ENCODE measurements around the gene SRGAP2C.
"Not testable (repeated sequence)": the region's sequence is repeated elsewhere in the genome, so short reads cannot be mapped to it uniquely, and the experiment has no call there.

Gene SRGAP2C

DNA sequence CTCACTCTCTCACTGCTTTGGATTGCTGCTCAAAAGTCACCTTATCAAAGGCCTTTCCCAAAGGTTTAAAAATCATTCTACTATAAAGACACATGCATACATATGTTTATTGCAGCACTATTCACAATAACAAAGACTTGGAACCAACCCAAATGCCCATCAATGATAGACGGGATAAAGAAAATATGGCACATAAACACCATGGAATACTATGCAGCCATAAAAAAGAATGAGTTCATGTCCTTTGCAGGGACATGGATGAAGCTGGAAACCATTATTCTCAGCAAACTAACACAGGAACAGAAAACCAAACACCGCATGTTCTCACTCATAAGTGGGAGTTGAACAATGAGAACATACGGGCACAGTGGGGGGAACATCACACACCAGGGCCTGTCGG lies 45.9 kb downstream of the SRGAP2C start:
- DNase-seq = not testable (repeated sequence)

DNA sequence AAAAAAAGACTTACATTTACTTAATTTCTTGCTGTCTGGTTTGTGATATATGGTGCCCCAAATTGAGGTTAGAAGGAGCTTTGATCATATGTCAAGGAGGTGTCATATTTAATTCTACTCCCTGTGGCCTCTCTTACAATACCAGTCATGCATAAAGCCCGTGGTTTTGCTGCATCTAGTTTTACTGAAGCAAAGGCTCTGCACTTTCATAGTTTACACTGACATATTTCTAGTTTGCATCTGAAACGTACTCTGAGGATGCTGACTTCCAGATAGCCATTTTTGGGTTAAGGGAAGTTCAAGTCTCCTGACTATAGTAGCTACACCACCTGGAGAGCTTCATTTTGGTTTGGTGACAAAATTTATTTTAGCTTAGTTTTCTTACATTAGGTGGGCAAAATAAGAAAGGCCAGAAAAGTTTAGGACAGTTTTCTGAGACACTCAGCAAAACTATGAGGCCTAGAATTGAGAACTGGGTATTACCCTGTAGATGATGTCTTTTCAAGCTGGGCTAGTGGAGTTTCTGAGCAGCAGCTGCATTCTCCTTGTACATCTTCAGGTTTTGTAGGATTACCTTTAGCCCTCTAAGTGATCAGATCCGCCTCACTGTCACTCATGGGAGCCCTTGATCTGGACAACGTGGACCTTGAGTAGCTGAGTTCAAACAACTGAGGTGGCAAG lies 47.8 kb downstream of the SRGAP2C start:
- not testable (repeated sequence) for DNase-seq

GRCh38 chr1:121234090-121234759 lies 49.5 kb downstream of the SRGAP2C start:
- not testable (repeated sequence) for DNase-seq

GRCh38 chr1:121238384-121238783 lies 53.6 kb downstream of the SRGAP2C start:
- not testable (repeated sequence) for DNase-seq

GRCh38 chr1:121243913-121244312 lies 59.1 kb downstream of the SRGAP2C start:
- not testable (repeated sequence) for DNase-seq

DNA sequence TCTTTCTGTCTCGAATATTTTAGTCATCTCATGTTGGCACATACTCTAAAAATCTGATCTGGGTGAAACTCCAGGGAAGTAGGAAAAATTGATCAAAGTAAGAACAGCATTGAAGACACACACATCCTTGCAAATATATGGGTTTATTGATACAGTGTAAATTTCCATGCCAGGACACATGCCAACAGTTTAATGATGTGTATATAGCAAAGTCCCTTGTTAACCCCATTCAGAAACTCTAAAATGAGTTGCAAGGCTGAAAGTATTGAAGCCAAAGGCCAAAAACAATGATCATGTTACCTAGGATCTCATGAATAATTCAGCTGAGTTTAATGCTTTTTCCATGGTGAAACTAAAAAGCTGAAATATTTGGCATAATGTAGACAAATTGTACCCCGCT lies 61.6 kb downstream of the SRGAP2C start:
- DNase-seq = not testable (repeated sequence)

DNA sequence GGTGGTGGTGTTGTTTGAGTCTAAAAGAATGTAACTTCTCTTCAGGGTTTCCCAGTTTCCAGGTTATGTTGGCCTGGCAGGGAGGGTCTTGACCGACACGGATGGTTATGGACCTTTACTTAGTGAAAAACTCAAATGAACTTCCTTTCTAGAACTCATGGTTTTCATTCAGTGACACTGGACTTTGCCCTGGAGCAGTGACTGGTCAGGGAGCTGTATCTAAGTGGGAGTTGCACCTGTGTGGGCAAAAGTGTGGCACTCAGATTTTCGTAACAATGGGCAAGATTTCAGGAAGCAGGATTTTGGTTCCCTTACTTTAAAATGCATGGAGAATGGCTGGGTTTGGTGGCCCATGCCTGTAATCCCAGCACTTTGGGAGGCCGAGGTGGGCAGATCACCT lies 67.9 kb downstream of the SRGAP2C start:
- not testable (repeated sequence) for DNase-seq

DNA sequence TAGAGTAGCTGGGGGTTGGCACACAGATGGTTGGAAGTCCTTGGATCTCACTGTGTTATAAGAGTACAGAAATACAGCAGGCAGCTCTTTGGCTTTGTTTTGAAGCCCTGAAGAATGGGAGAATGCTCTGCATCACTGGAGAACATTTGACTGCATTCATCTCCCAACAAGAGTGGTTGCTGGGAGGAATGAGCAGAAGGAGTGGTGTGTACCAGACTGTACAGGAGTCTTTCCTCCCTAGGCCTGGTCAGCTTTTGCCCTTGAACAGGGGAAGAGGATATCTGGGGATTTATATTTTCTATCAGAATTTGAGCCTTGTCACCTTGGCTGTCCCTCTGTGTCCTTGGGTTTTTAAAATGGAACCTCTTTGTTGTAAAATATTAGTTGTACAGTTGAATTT lies 69.8 kb downstream of the SRGAP2C start:
- not testable (repeated sequence) for DNase-seq

GRCh38 chr1:121257632-121258031 lies 72.9 kb downstream of the SRGAP2C start:
- DNase-seq = not testable (repeated sequence)

DNA sequence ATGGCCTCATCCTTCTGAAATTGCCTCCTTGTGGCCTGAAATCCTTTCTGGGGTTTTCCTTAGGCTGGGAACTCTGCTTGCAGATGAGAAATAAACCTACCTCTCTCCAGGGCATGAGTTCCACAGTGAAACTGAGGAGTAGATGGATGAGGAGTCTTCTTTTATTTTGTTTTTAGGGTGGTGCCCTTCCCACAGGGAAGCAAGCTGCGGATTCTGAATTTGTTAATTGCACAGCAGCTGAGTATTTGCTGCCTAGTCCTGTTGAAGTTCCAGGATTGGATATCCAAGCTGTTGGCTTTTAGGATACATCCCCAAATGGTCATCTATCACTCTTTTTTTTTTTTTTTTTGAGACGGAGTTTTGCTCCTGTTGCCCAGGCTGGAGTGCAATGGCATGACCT lies 73.4 kb downstream of the SRGAP2C start:
- DNase-seq = not testable (repeated sequence)

DNA sequence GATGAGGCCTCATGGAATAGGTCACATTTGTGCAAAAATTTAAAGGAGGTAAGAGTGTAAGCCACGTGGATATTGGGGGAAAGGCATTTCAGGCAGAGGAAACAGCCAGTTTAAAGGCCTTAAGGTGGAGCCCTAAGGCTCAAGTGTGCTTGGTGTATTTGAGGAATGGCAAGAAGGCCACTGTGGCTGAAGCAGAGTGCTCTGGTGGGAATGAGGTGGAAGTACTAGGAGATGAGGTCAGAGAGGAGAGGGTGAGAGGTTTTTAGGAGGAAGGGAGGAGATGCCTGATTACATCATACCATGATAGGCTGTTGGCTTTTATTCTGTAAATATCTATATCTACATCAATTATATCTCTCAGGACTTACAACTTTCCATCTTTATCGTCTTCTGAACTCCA lies 75.4 kb downstream of the SRGAP2C start:
- not testable (repeated sequence) for DNase-seq

DNA sequence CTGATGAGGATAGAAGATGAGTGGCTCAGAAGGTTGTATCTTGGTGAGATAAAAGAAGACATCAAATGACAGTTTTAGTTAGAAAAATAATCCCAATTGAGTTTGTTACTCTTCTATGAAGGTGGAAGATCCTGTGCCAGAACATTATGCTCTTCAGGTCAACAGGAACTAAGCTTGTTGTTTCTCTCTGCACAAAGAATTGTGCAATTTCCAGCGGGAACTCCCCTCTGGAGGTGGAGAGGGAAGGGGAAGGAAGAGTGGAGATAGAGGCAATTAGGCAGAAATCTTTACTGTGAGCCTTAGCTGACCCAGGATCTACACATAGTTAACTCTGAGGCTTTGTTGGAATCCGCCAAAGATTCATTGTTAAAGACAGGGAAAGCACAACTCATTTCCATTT lies 77.4 kb downstream of the SRGAP2C start:
- not testable (repeated sequence) for DNase-seq

GRCh38 chr1:121263789-121264244 lies 79.0 kb downstream of the SRGAP2C start:
- not testable (repeated sequence) for DNase-seq

GRCh38 chr1:121267072-121267471 lies 82.3 kb downstream of the SRGAP2C start:
- DNase-seq = not testable (repeated sequence)

GRCh38 chr1:121269309-121269708 lies 84.5 kb downstream of the SRGAP2C start:
- DNase-seq = not testable (repeated sequence)

GRCh38 chr1:121269973-121270372 lies 85.2 kb downstream of the SRGAP2C start:
- not testable (repeated sequence) for DNase-seq

DNA sequence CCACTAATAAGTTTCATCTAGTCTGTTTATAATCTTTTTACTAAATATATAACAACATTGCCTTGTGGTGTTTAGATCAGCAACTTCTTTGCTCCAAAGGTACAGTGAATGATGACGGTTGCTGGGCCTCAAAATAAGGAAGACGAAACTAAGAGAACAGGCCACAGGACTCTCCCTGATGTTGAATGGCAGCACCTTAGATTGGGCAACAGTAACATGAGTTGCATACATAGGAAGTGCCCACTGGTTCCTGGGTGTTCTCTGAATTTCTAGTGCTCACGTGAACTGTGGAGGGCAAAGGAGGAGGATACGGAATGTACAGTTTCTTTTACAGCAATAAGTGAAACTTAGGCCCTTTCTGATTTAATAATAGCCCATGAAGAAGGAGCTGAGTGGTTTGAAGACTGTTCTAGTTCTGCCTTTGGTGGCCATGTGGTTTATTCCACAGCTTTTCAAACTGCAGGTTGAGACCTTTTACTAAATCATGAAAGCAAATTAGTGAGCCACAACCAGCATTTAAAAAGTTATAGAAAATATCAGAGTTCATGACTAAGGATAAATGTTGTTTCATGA lies 86.5 kb downstream of the SRGAP2C start:
- DNase-seq = not testable (repeated sequence)

DNA sequence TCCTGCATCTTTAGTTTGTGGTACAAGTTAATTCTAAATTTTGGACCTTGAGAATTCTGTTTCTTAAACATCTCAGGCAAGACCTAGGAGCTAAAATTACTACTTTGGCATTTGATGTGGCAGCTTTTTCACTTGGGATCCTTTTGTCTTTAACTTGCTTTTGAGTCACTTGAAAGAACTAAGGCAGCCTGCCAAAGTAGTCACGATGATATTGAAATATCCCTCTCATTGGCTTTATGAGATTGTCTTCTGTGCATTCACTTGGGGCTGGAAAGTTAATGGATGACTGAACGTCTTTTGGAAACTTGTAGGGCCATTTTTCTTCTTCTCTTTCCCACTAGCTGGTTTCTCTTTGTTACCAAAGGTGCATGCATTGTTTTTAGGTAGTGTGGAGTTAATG lies 90.7 kb downstream of the SRGAP2C start:
- not testable (repeated sequence) for DNase-seq

- not testable (repeated sequence) for DNase-seq
Observed at GRCh38 chr1:121278202-121278601, 93.4 kb downstream of the SRGAP2C start.

DNA sequence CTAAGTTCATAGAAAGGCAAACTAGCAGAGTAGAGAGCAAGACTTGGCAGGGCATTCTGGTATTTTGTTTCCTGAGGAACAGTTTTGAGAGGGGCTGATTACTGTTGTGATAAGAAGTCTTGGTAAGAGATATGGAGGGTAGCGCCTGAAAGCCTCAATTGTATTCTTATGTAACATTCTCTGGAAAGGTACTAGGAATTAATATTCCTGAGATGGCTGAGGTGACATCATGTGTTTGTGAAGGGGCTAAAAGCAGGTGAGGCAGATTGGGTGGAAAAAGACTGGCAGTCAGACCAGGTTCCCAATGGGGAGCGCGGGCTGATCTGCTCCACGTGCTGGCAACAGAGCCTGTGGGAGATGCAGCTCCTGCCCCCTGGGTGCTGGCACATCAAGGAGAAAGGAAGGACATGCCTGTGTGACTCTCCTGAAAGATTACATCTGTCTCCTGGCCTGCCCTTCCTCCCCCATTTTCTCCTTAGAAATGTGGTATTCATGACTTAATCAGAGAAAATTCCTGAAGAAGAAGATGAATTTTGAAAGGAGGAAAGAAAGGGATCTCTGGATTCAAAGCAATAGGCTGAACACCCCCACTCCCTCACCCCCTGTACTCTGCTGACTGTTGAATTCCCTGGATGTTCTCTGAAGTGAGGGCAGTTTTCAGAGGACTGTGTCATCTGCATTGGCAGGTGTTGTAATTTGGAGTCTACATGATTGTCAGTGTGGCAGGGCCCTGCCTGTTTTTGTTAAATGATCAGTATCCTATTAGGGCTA lies 94.2 kb downstream of the SRGAP2C start:
- DNase-seq = not testable (repeated sequence)

DNA sequence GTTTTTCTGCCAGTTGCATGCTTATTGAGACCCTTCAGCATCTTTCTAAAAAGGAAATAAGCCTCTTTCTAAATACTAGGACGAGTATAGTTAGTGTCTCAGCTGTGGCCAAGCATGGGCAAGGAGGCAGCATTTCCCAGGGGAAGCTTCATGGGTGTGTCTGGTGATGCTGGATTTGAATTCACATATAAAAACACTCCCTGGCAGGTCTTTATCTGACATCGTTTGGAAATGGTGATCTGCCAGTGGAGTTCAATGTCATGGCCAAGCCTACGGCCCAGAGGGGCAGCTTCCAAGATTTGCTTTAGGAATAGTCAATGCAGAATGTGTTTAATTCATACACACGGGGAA lies 94.7 kb downstream of the SRGAP2C start:
- DNase-seq = not testable (repeated sequence)

DNA sequence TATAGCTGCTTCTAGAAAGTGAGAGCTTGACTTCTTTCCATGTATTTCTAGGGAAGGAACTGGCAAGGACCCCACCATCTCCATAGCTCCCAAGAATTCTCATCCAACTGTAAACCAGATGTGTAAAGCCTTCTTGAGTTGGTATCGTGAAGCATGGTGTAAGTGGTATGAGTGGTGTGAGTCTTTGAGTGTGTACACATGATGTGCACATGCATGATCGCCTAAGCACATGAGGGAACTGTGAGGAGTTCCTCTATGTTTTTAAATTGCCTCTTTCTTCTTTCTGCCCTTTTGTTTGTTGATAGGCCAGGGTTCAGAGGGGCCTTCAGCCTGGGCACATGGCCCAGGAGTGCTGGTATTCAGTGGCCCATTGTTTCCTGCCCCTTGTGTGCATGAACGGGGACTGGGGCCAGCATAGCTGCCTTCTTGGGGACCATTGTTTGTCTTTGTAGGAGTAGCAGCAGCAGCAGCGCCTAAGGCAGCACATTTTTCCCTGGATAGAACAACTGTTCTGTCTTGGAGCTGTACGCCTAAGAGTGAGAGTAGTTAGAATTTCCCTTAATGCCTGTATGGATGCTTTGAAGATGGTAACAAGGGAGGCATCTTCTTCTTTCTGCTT lies 96.0 kb downstream of the SRGAP2C start:
- DNase-seq = not testable (repeated sequence)

DNA sequence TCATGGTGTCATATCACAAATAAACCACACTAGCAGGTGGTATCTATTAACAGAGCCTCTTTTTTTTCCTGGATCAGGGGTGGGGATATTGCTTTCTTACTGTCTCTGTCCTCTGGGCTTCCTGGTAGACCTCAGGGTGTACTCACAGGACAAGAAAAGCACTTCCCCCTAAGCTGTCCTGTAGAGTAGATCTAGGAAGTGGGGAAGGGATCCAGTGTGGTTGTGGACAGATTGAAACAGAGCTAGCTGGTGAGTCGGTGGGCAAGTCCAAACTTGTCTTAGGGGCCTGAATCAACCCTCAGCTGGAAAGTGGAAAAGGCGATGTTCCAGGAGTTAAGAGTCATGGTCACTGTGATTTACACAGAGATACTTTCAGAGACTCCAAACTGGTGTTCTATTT lies 96.7 kb downstream of the SRGAP2C start:
- DNase-seq = not testable (repeated sequence)

All from activated CD4-positive, CD25-positive, alpha-beta regulatory T cell (primary cell).